GM12878 (cell line): ENCODE measurements around the gene MYO7A.

Experiments
- CTCF ChIP-seq, 3 experiments: IDR thresholded peaks in 2 of 3; conservative IDR thresholded peaks in 1 of 3; 2 replicates each; pipeline ENCODE4 v1.5.1; 2011; ENCODE audit warnings: low read depth in 3 of 3, low read length in 3 of 3, mild to moderate bottlenecking in 3 of 3, control low read depth in 2 of 3, moderate library complexity in 2 of 3, inconsistent platforms in 1 of 3, mixed read lengths in 1 of 3; ENCODE audit not compliant: control insufficient read depth in 2 of 3, insufficient read depth in 1 of 3; ENCODE audit errors: extremely low read depth in 1 of 3
- MXI1 ChIP-seq: fragments of 150-350 bp; IDR thresholded peaks from 2 replicates; pipeline ENCODE4 v1.6.1; 2011; ENCODE audit warnings: low read depth, mild to moderate bottlenecking, inconsistent platforms, low read length, improper control_type of control experiment

GRCh38 chr11:77163271-77163670 lies 35.2 kb downstream of the MYO7A start:
- no peak for TF ChIP-seq CTCF (IDR thresholded peaks at IDR 0.05 in 2 of 3, conservative IDR thresholded peaks at IDR 0.05 in 1 of 3; ENCODE audit: control insufficient read depth in 2 of 3, extremely low read depth in 1 of 3, insufficient read depth in 1 of 3, low read depth in 3 of 3, low read length in 3 of 3)
- TF ChIP-seq MXI1 = no peak
